ENCODE measurements around the gene NOL7. TPM values are rescaled to one million over a fixed set of nuclear protein-coding genes. Genes with fewer than 3 reads are reported as not detected.

NOL7 gene
- total and polyA plus RNA-seq, 10 donors: 44.6 to 73.6 (median 54.0) TPM

- peaks cover 6 to 38% (median 20%) of the 10 kb centered on the region in 6 donors for H3K4me1 ChIP-seq
Observed at GRCh38 chr6:13572240-13572639, 42.9 kb upstream of the NOL7 start.

DNA sequence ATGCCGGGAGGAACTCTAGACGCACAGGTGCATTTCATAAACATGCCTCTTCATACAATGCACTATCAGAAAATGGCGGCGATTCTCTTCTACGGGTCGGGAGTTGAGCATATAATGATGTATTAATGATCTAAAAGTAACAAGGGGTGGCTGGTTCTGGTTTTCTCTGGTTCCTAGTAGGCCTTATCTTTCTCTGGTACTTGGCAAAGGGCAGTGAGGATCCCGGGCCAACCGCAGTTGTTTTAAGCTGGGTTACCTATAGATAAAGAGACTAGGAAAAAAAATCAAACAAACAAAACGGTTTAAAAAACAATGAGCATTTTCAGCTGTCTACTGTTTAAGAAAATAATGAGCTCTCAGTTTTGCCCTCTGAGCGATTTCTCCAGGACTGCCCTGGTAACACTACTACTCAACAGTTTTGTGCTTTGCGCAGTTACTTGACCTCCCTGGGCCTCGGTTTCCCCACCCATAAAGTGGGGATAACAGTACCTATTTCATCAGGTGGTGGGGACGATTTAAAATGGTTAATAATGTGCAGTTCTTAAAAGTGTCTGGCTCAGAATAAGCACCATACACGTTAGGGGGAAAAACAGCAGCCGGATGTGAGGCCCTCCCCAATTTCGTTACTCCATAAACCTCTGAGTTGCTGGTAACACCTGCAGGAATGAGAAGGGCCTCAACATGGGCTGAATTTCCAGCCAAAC is 42.0 kb upstream of the NOL7 start:
- Histone ChIP-seq H3K36me3 (peaks cover 0 to 7% (median 0%) of the 10 kb centered on the region in 6 donors), H3K4me3 (peak overlapping the region in 7 of 8 donors; percentile 63 to 88 (median 73)), H3K4me1 (peaks cover 6 to 41% (median 20%) of the 10 kb centered on the region in 6 donors), H3K27me3 (replicated peaks in 1 of 7) (no peaks in the 10 kb centered on the region), H3K9me3 (peaks cover 0 to 3% (median 0%) of the 10 kb centered on the region in 8 donors), H3K27ac (peak overlapping the region in 7 of 8 donors; percentile 92 to 99 (median 97))
- TF ChIP-seq POLR2A (IDR thresholded peaks at IDR 0.05) (no peak), POLR2AphosphoS5 (IDR thresholded peaks at IDR 0.05) (no peak), CTCF (IDR thresholded peaks at IDR 0.05 in 8 of 11, conservative IDR thresholded peaks at IDR 0.05 in 3 of 11) (no peak)
- 84 to 89% (median 88%) methylated on average over 16 of the region's 16 CpGs for WGBS, 5 donors
- DNase-seq: no peak
- intact Hi-C loops (cut with DNase I; ENCODE audit: low total_unique reads): no loop called here

More at GRCh38 chr6:13572240-13572639, 42.9 kb upstream of the NOL7 start:
- Histone ChIP-seq H3K4me3 (no peak overlapping the region), H3K9me3 (no peaks in the 10 kb centered on the region), H3K27ac (peak overlapping the region in 1 of 8 donors; percentile 99), H3K27me3 (replicated peaks in 1 of 7) (no peaks in the 10 kb centered on the region), H3K36me3 (peaks cover 0 to 7% (median 0%) of the 10 kb centered on the region in 6 donors)
- intact Hi-C loops (cut with DNase I; ENCODE audit: low total_unique reads): no loop called here
- TF ChIP-seq POLR2AphosphoS5 (IDR thresholded peaks at IDR 0.05) (no peak), POLR2A (IDR thresholded peaks at IDR 0.05) (no peak), CTCF (IDR thresholded peaks at IDR 0.05 in 8 of 11, conservative IDR thresholded peaks at IDR 0.05 in 3 of 11) (no peak)
- DNase-seq: no peak
- 83 to 90% (median 87%) methylated on average over 7 of the region's 7 CpGs for WGBS, 5 donors

GRCh38 chr6:13573669-13574110 is 41.4 kb upstream of the NOL7 start:
- H3K36me3 ChIP-seq: peaks cover 0 to 7% (median 0%) of the 10 kb centered on the region in 6 donors
- intact Hi-C loops (cut with DNase I; ENCODE audit: low total_unique reads): no loop called here
- 5 to 13% (median 7%) methylated on average over 14 of the region's 14 CpGs for WGBS, 5 donors
- H3K27me3 ChIP-seq (replicated peaks in 1 of 7): no peaks in the 10 kb centered on the region
- H3K27ac ChIP-seq: peak overlapping the region; percentile 92 to 99 (median 96)
- H3K4me1 ChIP-seq: peaks cover 6 to 42% (median 20%) of the 10 kb centered on the region in 6 donors
- TF ChIP-seq CTCF (IDR thresholded peaks at IDR 0.05 in 8 of 11, conservative IDR thresholded peaks at IDR 0.05 in 3 of 11) (peak in 2 of 11 experiments; percentile 2 to 25), POLR2A (IDR thresholded peaks at IDR 0.05) (no peak), POLR2AphosphoS5 (IDR thresholded peaks at IDR 0.05) (no peak)
- peak overlapping the region; percentile 63 to 88 (median 75) for H3K4me3 ChIP-seq
- peak; percentile 81 for DNase-seq
- H3K9me3 ChIP-seq: peaks cover 0 to 4% (median 0%) of the 10 kb centered on the region in 8 donors

DNA sequence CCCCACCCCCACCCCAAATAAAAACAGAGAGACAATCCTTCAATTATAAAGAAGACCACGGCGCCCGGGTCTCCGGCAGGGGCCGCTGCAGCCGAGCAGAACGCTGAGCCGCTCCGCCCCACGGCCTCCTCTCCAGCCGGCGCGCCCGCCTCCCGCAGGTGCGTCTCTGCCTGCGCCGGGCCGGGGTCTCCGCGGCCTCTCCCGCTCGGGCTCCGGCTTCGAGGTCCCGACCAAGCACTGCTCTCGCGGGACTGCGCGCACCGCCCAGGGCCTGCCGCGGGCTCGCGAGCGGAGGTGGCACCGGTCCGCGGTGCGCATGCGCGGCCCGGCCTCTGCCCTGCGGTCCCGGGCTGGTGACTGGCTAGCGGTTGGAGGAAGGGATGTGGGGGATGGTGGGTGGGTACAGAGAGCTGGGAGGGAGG is 41.0 kb upstream of the NOL7 start:
- Histone ChIP-seq H3K9me3 (peaks cover 0 to 4% (median 0%) of the 10 kb centered on the region in 8 donors), H3K4me3 (peak overlapping the region; percentile 63 to 88 (median 75)), H3K27me3 (replicated peaks in 1 of 7) (no peaks in the 10 kb centered on the region), H3K27ac (peak overlapping the region; percentile 92 to 99 (median 96)), H3K4me1 (peaks cover 6 to 46% (median 20%) of the 10 kb centered on the region in 6 donors), H3K36me3 (peaks cover 0 to 7% (median 0%) of the 10 kb centered on the region in 6 donors)
- intact Hi-C loops (cut with DNase I; ENCODE audit: low total_unique reads): no loop called here
- WGBS, 5 donors: 0 to 1% (median 0%) methylated on average over 16 to 46 of the region's 46 CpGs
- peak; percentile 98 for DNase-seq
- TF ChIP-seq POLR2A (IDR thresholded peaks at IDR 0.05) (peak in 2 of 3 donors; percentile 20 to 53), POLR2AphosphoS5 (IDR thresholded peaks at IDR 0.05) (peak in 1 of 3 donors; percentile 92), CTCF (IDR thresholded peaks at IDR 0.05 in 8 of 11, conservative IDR thresholded peaks at IDR 0.05 in 3 of 11) (peak in 8 of 11 experiments; percentile 17 to 69 (median 56))

Measured in spleen (tissue), 11 donors.